Fibroblast of pulmonary artery (primary cell): ENCODE results near the gene C11orf24.
"Not testable (repeated sequence)": the region's sequence is repeated elsewhere in the genome, so short reads cannot be mapped to it uniquely, and the experiment has no call there.

Experiments used
- DNase-seq: peaks from one replicate; pipeline ENCODE4 v3.0.0-alpha.2; 2010; ENCODE audit warnings: low read depth
- H3K4me3 ChIP-seq: replicated peaks from 2 replicates; pipeline ENCODE4 v1.5.1; 2011; ENCODE audit warnings: low read depth, mild to moderate bottlenecking, control low read depth, low read length, moderate library complexity
- TF ChIP-seq, protein P1 (sequence below): IDR thresholded peaks from 2 replicates; pipeline ENCODE4 v1.5.1; 2011; ENCODE audit warnings: mild to moderate bottlenecking, control low read depth, low read length, inconsistent platforms; ENCODE audit errors: missing control alignments

Gene C11orf24

GRCh38 chr11:68293708-68294107 lies 21.9 kb upstream of the C11orf24 start:
- TF ChIP-seq, protein P1, sequence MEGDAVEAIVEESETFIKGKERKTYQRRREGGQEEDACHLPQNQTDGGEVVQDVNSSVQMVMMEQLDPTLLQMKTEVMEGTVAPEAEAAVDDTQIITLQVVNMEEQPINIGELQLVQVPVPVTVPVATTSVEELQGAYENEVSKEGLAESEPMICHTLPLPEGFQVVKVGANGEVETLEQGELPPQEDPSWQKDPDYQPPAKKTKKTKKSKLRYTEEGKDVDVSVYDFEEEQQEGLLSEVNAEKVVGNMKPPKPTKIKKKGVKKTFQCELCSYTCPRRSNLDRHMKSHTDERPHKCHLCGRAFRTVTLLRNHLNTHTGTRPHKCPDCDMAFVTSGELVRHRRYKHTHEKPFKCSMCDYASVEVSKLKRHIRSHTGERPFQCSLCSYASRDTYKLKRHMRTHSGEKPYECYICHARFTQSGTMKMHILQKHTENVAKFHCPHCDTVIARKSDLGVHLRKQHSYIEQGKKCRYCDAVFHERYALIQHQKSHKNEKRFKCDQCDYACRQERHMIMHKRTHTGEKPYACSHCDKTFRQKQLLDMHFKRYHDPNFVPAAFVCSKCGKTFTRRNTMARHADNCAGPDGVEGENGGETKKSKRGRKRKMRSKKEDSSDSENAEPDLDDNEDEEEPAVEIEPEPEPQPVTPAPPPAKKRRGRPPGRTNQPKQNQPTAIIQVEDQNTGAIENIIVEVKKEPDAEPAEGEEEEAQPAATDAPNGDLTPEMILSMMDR, result no peak
- H3K4me3 ChIP-seq, result no peak overlapping the region
- no peak for DNase-seq

- TF ChIP-seq, protein P1, result no peak
- no peak for DNase-seq
- no peak overlapping the region for H3K4me3 ChIP-seq
Observed at GRCh38 chr11:68289456-68289855, 17.7 kb upstream of the C11orf24 start.

- DNase-seq, result no peak
- H3K4me3 ChIP-seq, result no peak overlapping the region
- TF ChIP-seq, protein P1, result no peak
Observed at GRCh38 chr11:68287419-68287818, 15.6 kb upstream of the C11orf24 start.

GRCh38 chr11:68284588-68284987 lies 12.8 kb upstream of the C11orf24 start:
- not testable (repeated sequence) for H3K4me3 ChIP-seq, DNase-seq

DNA sequence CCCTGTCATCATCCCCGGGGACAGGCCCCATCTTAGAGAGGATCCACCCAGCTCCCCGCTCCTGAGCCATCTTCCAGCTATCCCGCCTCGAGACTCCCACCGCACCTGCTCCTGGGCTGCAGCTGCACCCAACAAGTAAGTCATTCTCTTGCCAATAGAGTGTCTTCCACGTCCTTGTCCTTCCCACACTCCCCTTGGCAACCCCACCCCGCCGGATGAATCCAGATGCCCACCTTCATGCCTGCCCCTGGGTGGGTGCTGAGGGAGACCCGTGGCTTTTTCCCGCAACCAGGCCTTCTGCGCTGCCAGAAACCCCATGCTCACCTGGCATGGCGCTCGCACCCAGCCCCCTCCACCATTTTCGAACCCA lies 11.1 kb upstream of the C11orf24 start:
- TF ChIP-seq, protein P1, result no peak
- DNase-seq, result no peak
- no peak overlapping the region for H3K4me3 ChIP-seq

DNA sequence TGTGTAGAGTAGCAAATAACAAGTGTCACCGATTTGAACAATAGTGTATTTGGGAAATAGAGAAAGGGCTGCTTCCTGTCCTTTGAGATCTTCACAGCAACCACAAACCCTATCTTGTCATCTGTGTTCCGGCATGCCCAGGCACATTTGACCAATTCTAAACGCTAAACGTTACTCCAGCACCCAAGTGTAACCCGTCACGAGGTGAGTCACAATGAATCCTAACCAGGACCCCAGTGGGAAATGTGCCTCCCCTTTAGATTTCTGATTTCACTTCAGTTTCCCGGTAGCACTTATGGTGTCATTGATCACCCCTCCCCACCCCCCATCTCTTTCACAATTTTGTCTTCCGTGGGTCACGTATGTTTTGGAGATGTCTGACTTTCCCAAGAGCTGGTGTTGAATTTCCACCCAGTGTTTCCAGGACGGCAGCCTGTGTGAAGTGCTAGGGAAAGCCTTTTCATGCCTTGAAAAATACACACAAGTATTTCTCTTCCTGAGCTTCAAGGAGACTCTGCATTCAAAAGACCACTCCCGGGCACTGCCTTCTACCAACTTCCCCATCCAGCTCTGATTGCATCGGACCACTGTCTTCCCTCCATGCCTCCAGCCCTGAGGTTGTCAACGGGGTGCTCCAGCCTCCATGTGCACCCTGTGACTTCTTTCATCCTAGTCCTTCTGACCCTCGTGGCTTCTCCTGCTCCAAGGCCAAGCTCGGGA lies 10.5 kb upstream of the C11orf24 start:
- H3K4me3 ChIP-seq, result no peak overlapping the region
- TF ChIP-seq, protein P1, result no peak
- DNase-seq, result no peak

DNA sequence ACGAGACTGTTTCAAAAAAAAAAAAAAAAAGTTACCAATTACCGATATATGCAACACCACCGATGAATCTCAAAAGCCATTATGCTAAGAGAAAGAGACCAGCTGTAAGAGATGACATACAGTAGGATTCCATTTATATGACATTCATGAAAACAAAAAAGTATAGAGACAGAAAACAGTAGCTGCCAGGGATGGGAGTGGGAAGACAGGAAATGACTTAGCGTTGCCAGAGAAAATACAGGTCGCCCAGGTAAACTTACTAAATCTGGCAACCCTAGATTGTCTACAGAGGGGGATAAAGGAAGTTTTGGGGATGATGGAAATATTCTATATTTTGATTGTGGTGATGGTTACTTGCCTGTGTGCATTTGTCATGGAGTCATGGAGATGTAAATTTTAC lies 7.9 kb upstream of the C11orf24 start:
- TF ChIP-seq, protein P1, result no peak
- H3K4me3 ChIP-seq, result no peak overlapping the region
- DNase-seq, result no peak

DNA sequence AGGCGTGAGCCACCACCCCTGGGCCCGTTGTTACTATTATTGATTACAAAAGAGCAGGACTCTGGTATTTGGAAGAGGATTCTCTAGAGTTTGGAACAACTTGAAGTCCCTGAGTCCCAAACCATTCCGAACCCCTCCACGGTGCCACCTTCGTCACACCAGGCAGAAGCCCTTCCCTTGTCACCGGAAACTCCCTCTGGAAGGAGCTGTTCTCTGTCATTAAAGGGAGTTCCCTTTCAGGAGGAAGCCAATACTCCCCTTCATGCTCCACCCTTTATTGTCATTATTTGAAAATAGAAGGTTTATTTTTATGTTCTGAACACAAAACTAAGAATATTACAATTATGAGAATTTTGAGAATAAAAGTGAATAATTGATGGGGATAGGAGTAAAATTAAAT lies 5.1 kb upstream of the C11orf24 start:
- DNase-seq, result no peak
- TF ChIP-seq, protein P1, result no peak
- no peak overlapping the region for H3K4me3 ChIP-seq
